Ascending aorta (tissue), 2 donors: ENCODE results near the gene GRK1. TPM values are rescaled to one million over a fixed set of nuclear protein-coding genes. Genes with fewer than 3 reads are reported as not detected.

Experiments used
- DNase-seq, 2 donors: peaks; one replicate each; pipeline ENCODE4 v3.0.0-alpha.2; 2019; ENCODE audit warnings: low spot score in 2 of 2
- H3K27ac ChIP-seq, 2 donors: fragments of 200-600 bp; sonication (generic); one replicate each; pipeline ENCODE4 v1.5.1; 2016 to 2017; ENCODE audit warnings: mild to moderate bottlenecking in 1 of 2
- H3K27me3 ChIP-seq: fragments of 200-600 bp; sonication (generic); one replicate; pipeline ENCODE4 v1.5.1; 2017
- H3K36me3 ChIP-seq, 2 donors: fragments of 200-600 bp; sonication (generic); one replicate each; pipeline ENCODE4 v1.5.1; 2016
- H3K4me1 ChIP-seq, 2 donors: fragments of 200-600 bp; sonication (generic); one replicate each; pipeline ENCODE4 v1.5.1; 2016 to 2017; ENCODE audit warnings: mild to moderate bottlenecking in 1 of 2
- H3K4me3 ChIP-seq, 2 donors: fragments of 200-600 bp; sonication (generic); one replicate each; pipeline ENCODE4 v1.5.1; 2016 to 2017; ENCODE audit warnings: mild to moderate bottlenecking in 1 of 2
- H3K9me3 ChIP-seq, 2 donors: fragments of 200-600 bp; sonication (generic); one replicate each; pipeline ENCODE4 v1.5.1; 2016
- CTCF ChIP-seq, 3 experiments: fragments of 200-600 bp in 2 of 3; fragments of 450-650 bp in 1 of 3; sonication (generic) in 2 of 3; IDR thresholded peaks; one replicate each; pipeline ENCODE4 v1.5.1; 2016 to 2019; ENCODE audit warnings: antibody characterized with exemption in 3 of 3, mild to moderate bottlenecking in 1 of 3, moderate library complexity in 1 of 3
- intact Hi-C: fragments of 100-400 bp; cut with DNase I; formaldehyde crosslinking; loops from one replicate; pipeline ENCODE4 v1.15.1; 2023
- total RNA-seq: library from RNA; depleted of rRNA; stranded (reverse); fragments of >200 nt; gene quantifications from one replicate; pipeline ENCODE4 v1.1.0, GENCODE V29; 2016

The GRK1 gene
- total RNA-seq, 1 donor from 2014 or later, result not detected

GRCh38 chr13:113644800-113645199, 22.2 kb upstream of the GRK1 start:
- Histone ChIP-seq H3K36me3 (peaks cover 0 to 7% of the 10 kb centered on the region in 2 donors), H3K4me3 (no peak overlapping the region)

GRCh38 chr13:113645329-113645728, 21.7 kb upstream of the GRK1 start:
- TF ChIP-seq CTCF (IDR thresholded peaks at IDR 0.05), result no peak
- Histone ChIP-seq H3K36me3 (peaks cover 0 to 6% of the 10 kb centered on the region in 2 donors), H3K4me3 (no peak overlapping the region), H3K27ac (no peak overlapping the region), H3K4me1 (peaks cover 4 to 7% of the 10 kb centered on the region in 2 donors), H3K9me3 (no peaks in the 10 kb centered on the region), H3K27me3 (no peaks in the 10 kb centered on the region)
- no peak for DNase-seq
- intact Hi-C loops, result no loop called here

More at GRCh38 chr13:113644800-113645199, 22.2 kb upstream of the GRK1 start:
- peaks cover 4 to 7% of the 10 kb centered on the region in 2 donors for H3K4me1 ChIP-seq
- TF ChIP-seq CTCF (IDR thresholded peaks at IDR 0.05), result no peak
- intact Hi-C loops, result no loop called here
- no peak for DNase-seq
- no peaks in the 10 kb centered on the region for H3K27me3 ChIP-seq
- H3K27ac ChIP-seq, result no peak overlapping the region
- H3K9me3 ChIP-seq, result no peaks in the 10 kb centered on the region

- Histone ChIP-seq H3K27me3 (no peaks in the 10 kb centered on the region), H3K4me1 (peaks cover 4 to 7% of the 10 kb centered on the region in 2 donors), H3K27ac (no peak overlapping the region), H3K9me3 (no peaks in the 10 kb centered on the region), H3K4me3 (no peak overlapping the region), H3K36me3 (peaks cover 0 to 4% of the 10 kb centered on the region in 2 donors)
- intact Hi-C loops, result no loop called here
- peak in 1 of 2 donors; percentile 37 for DNase-seq
- no peak for TF ChIP-seq CTCF (IDR thresholded peaks at IDR 0.05)
Measured at GRCh38 chr13:113646376-113646775, 20.6 kb upstream of the GRK1 start.

DNA sequence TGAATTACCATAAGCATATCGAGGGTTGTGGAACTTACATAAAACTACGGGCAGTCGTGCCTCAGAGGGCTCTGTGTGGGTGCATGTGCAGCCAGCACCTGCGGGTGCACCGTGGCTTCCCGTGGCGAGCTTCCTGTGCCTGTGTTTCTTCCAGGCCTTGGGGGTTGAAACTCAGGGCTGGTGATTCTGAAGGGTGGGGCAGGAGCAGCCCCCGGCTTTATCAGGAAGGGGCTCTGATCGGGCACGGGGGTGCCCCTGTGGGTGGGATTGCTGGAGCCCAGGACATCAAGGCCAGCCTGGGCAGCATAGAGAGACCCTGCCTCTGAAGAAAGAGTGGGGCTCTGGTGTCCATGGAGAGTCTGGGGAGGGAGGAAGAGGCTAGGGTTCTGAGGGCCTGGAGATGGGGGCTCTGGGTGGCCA, 20.1 kb upstream of the GRK1 start:
- H3K9me3 ChIP-seq, result no peaks in the 10 kb centered on the region
- TF ChIP-seq CTCF (IDR thresholded peaks at IDR 0.05), result no peak
- intact Hi-C loops, result no loop called here
- no peak overlapping the region for H3K4me3 ChIP-seq
- DNase-seq, result no peak
- H3K36me3 ChIP-seq, result peaks cover 0 to 4% of the 10 kb centered on the region in 2 donors
- peaks cover 4 to 7% of the 10 kb centered on the region in 2 donors for H3K4me1 ChIP-seq
- H3K27ac ChIP-seq, result peak overlapping the region; percentile 7 to 10
- no peaks in the 10 kb centered on the region for H3K27me3 ChIP-seq

DNA sequence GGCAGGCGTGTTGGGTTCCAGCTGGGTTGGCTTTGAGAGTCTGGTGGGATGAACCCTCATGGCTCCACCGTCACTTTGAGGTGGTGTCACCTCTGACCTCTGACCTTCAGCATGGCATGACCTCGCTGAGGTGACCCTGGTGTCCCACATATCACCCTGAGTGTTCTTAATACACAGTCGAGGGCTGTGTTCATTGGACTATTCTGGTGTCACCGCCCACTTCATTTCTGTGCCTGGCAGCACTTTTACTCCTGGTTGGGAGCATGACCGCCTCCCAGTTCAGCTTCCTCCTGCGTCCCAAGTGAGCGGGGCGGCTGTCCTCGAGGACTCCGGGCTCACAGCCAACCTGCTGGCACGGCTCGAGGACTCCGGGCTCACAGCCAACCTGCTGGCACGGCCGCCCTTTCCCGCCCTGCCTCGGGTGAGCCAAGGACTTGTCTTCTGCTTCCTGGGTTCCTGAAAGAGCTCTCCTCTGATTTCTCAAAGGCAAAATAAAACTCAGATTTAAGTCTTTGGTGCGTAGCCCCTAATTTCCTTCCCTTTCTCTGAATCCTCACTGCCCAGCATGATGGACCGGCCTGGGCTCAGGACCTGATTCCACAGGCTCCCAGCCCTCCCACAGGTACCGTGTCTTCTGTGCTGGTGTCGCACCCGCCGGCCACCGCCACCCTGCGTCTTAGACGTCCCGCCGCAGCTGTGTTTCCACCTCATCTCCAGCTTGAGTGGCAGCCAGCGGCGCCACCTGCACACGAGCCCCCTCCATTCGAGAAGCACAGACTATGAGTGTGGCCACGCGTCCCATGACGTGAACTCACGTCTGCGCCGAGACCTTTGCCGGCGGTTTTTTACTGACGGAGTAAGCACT, 19.4 kb upstream of the GRK1 start:
- peak; percentile 73 to 91 for DNase-seq
- no peak for TF ChIP-seq CTCF (IDR thresholded peaks at IDR 0.05)
- Histone ChIP-seq H3K36me3 (no peaks in the 10 kb centered on the region), H3K27me3 (no peaks in the 10 kb centered on the region), H3K4me3 (no peak overlapping the region), H3K4me1 (peaks cover 4 to 7% of the 10 kb centered on the region in 2 donors), H3K27ac (peak overlapping the region; percentile 10 to 55), H3K9me3 (no peaks in the 10 kb centered on the region)
- intact Hi-C loops, result no loop called here
